GM12865 (cell line): Measurements from ENCODE around the gene CFAP53.

ENCODE experiments used
- DNase-seq: peaks from one replicate; pipeline ENCODE4 v3.0.0; 2010; ENCODE audit warnings: low read depth
- H3K4me3 ChIP-seq: 2 replicates; pipeline ENCODE4 v1.5.1; 2011; ENCODE audit warnings: mild to moderate bottlenecking, low read depth, low read length, control low read depth
- CTCF ChIP-seq: IDR thresholded peaks from 2 replicates; pipeline ENCODE4 v1.5.1; 2011; ENCODE audit warnings: low read length, control low read depth, low read depth, inconsistent platforms; ENCODE audit not compliant: insufficient read depth; ENCODE audit errors: missing control alignments

Gene CFAP53

GRCh38 chr18:50282521-50283335, 16.4 kb upstream of the CFAP53 start:
- no peak for TF ChIP-seq CTCF
- H3K4me3 ChIP-seq, result no peak overlapping the region
- DNase-seq, result no peak

DNA sequence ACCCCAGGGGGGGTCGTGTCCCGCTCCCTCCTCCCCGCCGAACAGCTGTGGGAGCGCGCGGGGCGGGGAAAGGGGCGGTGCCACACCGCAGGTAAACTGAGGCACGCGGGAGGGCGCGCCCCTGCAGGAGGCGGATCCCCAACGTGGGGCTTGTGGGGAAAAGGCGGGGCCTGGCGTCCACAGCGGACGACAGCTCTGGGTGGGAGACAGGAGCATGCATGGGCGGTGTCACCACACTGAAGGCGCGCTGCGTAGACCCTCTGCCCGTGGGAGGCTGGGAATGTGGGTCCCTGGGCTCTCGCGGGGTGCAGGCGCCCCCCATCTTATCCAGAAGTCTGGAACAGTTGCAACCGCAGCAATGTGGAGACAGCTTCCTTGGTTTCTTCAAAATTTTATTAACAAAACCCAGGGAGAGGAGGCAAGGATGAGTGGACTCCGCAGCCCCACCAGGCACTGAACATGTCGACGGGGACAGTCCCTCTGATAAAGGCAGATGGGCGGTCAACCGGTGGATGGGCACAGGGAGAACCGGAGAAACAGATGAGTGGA, 15.8 kb upstream of the CFAP53 start:
- peak overlapping the region; percentile 90 for H3K4me3 ChIP-seq
- no peak for DNase-seq
- no peak for TF ChIP-seq CTCF

DNA sequence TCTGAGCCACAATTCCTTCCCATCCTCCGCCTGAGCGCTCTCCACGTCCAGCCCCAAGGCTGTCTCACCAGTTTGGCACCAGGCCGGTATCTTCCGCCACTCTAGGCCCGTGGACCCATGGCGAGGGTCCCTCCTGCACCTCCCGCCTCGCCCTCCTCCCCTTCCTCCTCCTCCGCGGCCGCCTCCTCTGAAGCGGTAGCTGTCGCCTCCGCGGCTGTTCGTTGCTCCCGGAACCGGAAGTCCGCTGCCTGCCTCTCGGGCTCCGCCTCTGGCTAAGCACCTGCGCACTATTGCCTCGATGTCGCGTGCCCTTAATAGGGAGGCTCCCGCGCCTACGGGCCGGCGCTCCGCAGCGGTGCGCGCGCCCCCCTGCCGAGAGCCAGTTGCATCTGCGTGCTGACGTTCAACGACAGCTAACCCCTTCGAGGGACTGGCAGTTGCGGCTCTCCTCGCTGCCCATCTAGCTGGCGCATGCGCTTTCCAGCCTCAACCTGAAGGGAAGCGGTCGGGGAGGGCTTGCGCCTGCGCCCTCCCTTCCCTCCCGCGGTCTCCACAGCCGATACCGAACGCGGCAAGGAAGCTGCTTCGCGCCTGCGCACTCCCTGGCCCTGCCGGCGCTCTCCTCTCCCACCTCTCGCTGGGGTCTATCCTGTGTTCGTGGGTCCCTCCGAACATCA, 15.1 kb upstream of the CFAP53 start, which contains the start of gene MBD1:
Gene MBD1, minus strand, starts transcription at position 229 of the 677 bp plus-strand sequence. CDS start 1,531 bp downstream, outside the sequence.
- peak; percentile 99 for DNase-seq
- TF ChIP-seq CTCF, result peak; percentile 16
- H3K4me3 ChIP-seq, result peak within 1 kb of the TSS; percentile 90

DNA sequence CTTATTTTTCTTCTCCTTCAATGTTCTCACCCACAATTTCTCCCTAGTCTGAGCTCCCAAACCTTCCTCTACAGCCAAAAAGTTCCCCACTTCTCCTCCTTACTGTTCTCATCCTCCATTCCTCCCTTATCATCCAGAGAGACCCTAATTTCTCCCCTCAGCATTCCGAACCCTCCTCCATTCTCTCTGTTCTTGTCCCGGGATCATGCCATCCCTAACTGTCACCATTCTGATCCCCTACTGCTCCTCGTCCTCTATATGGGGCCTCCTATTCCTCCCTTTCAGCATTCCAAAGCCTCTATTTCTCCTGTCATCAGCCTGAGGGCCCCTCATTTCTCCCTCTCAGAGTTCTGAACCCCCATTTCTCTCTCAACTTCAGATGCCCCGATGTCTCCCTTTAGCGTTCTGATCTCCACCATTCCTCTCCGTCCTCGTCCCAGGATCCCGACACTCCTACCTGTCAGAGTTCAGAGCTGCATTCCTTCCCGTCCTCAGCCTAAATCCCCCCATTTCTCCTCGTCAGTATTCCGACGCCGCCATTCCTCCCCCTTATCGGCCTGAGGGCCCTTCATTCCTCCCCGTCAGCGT, 14.5 kb upstream of the CFAP53 start:
- peak overlapping the region; percentile 90 for H3K4me3 ChIP-seq
- TF ChIP-seq CTCF, result no peak
- DNase-seq, result no peak

- H3K4me3 ChIP-seq, result peak overlapping the region; percentile 90
- no peak for TF ChIP-seq CTCF
- DNase-seq, result no peak
Measured at GRCh38 chr18:50279752-50280151, 13.5 kb upstream of the CFAP53 start.

- no peak for TF ChIP-seq CTCF
- DNase-seq, result no peak
- H3K4me3 ChIP-seq, result no peak overlapping the region
Measured at GRCh38 chr18:50277942-50278341, 11.6 kb upstream of the CFAP53 start.
